ENCODE measurements around the gene AUTS2.

The AUTS2 gene

DNA sequence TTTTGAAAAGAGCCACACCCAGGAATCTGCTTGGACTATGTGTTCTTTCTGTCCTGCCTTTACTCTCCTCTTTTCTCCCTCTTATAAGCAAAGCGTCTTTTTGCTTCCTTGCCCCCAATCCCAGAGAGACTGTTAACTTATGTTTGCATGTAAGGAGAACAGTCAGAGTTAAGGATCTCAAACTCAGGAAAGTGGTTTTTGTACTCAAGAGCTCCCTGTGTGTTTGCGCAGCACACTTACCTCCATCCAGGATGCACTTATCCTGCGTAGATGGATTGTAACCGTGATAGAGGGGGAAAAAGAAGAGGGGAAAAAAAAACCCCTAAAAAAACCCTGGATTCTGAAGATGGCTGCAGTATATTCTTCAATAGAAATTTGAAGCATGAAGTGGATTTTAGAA, 228.9 kb downstream of the AUTS2 start:
- no peak for DNase-seq

DNA sequence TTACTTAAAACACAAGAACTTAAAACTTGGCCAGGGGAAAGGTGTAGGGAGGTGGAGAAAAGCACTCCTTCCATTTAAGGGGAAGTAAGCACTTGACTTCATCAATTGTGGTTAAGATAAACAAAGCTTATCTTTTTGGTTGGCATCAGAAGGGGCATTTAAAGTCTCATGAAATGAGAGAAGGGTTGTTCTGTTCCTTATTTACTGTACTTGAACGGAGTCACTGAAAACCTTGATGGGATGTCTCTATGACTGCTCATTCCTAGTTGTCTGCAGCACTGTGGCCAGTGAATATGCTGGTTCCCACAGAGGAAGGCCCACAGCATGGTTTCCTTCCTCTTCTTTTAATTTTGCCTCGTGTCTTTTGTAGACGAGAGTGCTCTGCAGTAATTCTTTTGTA, 229.3 kb downstream of the AUTS2 start:
- no peak for DNase-seq

DNA sequence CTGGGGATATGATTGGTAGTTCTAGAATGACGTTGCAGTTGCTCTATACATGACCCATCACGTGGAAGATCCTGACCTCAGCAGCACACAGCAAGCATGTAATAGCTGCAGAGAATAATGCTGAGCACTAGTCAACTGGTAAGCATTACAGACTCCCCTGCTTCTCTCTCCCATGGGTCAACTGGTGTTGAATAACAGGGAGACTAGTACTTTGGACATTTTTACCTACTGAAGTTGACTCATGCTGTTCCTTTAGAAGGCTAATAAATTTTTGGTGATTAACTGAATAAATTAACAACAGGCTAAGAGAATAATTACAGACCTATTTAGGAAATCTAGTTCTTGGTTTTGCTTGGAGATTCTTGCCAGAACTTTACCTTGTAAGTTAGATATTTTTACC, 234.1 kb downstream of the AUTS2 start:
- no peak for DNase-seq

DNA sequence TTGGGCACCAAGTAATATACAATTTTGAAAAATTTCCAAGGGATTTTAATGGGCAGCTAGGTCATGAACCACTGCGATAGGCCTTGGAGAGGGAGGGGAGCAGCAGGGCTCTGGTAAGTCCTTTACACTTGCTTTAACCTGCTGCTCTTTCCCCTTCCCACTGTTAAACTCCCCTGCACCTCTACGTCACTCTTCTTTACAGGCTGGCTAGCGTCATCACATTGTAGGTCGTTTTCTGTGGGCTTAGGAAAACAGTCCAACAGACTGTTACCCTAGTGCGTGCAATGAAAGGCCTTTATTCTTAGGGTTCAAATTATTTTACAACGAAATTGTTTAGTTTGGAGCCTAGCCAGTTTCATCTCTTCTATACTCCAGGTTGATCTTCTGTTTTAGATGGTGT, 235.7 kb downstream of the AUTS2 start:
- no peak for DNase-seq

DNA sequence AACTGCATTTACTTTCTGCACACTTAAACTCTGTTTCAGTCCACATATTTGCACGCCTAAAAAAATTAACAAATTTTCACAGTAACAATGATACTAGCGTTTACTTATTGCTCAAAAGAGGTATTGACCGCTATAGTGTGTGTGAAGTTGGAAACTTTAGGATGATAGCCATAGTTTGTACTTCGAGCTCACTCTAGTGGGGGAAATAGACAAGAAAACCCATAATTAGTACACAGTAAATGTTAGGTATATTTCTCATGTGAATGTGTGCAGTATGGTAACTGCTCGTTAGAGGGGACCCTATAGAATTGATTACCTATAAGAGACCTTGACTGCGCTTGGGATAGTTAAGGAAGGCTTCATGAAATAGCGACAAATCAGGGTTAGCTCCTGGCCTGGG, 238.4 kb downstream of the AUTS2 start:
- no peak for DNase-seq

DNA sequence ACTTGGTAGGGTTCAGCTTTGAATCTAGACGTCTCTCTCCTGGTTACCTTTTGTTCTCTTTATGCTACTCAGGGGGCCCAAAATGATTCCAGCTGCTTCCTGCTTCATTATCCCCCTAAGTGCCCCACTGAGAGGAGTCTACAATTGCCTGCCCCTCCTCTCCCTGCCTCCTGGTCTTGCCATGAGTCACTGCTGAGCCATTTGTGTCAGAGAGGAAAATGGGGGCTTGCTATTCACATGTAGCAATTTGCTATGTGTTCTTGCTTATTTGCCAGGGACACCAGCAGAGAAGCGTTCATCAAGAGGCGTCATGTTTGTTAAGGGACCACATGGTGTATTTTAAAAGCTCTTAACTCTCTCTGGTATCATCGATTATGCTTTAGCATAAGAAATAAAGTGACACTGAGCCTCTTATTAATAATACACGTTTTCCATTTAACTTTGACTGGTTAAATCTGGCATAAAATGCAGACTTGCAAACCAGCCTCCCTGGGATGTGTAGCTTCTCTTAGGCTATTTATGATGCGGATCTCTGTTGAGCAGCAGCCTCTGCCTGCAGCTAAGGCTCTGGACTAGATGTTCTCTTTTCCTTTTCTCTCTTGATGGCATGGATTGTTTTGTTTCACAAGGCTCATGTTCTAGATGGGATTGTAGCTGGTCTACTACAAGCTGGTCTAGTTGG, 239.3 kb downstream of the AUTS2 start:
- DNase-seq, result no peak

DNA sequence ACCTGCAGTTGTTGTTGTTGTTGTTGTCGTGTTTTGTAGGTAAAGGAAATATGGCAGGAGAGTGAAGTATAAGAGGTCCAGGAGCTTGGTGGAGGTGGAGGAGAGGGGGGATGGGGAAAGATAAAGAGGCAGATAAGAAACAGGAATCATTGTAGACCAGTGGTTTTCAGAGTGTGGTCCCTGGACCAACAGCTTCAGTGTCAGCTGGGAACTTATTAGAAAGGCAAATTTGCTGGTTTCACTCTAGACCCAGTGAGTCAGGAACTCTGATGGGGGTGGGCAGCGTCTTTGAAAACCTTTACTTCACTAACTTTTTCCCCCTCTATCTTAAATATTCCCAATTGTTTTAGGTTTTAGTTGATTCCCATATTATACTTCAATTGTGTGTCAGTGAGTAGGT, 241.5 kb downstream of the AUTS2 start:
- no peak for DNase-seq

DNA sequence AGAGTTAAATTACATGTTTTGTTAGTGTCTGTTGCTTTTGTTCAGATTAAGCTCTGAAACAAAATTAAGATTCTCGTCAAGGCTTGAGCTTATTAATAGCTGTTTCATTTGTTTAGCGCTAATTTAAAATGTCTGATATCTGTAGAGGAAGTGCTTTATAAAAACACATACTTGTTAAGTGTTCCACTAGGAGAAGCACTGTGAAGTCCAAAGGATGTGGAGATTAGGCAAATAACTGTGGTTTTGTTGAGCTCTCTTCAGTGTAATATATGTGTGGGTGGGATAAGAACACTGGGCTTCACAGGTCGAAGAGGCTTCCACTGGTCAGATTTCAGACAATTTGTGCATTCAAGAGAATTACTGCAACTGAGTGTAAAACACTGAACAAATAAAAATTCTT, 242.0 kb downstream of the AUTS2 start:
- DNase-seq, result no peak

DNA sequence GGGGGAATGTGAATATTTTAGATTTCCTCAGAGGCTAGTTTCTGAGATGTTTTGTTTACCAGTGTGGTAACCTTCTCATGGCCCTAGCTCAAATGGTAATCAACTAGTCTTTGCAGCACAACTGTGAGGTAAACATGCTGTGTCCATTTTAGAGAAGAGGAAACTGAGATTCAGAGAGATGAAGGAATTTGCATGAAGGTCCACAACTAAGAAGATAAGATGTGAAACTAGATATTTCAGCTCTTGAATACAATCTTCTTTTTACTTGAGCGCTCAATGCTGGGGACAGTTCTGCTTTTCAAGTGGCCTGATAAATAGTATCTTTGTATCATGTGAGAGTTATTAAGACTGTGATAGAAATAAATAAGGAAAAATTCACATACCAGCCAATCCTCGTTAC, 245.4 kb downstream of the AUTS2 start:
- DNase-seq, result no peak

DNA sequence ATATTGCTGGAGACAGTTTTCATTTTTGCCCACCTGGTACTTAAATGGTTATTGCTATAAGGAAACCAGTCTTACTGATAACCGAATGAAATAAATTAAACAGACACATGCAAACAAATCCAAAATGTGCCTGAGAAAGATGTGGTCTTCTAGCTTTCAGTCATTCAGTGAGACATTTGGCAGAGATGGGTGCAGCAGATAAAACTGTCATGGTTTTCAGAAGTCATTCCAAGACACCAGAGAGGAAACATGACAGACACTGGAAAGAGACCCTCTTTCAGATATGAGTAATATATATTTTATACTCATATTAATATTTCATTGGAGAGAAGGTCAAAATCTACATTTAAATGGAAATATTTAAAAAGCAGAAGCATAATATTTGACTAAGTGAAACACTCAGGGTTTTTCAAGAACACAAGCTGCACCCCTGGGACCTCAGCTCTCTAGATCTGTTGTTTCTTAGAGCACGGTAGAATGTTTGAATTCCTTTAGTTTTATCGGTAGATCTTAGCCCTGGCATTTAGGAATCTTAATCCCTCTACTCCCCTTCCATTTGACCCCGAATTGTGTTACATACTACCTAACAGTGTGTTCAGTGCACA, 246.1 kb downstream of the AUTS2 start:
- DNase-seq, result no peak

DNA sequence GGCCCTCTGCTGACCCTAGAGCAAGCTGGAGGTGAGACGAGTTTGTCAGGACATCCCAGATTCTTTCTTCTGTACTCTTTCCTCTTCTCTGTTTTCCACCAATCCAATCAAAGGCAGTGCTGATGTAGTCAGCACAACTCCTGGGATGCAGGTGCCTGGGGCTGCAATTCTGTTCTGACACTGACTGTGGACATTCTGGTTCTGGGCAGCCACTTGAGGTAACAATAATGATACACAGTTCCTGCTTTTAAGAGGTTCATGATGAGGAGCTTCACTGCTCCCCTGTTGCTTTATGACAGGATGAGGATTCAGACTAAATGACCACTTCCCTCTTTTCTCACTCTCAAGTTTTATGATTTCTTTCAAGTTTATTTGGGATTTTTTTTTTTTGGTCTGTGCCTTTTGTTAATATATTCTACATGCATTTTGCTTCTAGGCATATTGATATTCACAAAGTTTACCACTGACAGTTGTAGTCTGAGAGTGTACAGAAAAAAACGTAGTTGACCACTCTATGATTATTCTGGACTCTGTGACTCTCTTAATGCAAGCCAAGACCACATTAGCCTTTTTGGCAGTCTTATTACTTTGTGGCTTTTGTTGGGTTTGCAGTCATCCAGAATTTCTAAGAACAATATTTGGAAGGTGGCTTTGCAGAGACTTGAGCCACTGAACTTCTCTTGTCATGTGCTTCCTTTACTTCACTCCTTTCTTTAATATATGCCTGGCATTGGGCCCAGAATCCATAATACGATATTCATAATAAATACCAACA, 247.6 kb downstream of the AUTS2 start:
- DNase-seq, result no peak

DNA sequence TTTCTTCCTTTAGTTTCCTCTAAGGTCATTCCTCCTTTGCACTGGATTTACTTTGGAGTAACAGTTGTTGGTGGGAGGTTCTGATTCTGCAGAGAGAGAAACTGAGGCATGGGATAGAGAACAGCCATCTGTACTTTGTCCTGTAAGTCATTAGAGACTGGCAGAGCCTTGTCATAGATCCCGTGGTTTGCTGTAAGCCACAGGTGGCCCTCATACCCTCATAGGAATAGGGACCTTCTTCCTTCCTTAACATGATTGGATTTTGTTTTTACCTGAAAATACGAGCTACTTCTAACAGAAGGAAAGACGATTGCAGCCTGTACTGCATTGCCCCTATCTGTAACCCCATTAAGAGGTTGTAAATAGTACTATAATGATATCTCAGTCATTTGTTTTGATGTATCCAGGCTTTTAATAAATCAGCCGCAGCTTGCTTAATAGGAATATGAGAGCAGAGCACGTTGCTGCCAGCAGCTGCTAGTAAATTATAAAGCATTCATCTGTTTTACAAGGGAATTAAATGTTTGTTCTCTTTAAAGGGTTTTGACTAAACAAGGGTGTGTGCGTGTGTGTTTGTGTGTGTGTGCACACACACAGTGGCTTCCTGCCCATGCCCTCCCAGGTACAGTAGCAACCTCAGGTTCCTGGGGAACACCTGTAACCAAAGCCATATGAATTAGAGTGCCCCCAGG, 249.8 kb downstream of the AUTS2 start:
- no peak for DNase-seq

DNA sequence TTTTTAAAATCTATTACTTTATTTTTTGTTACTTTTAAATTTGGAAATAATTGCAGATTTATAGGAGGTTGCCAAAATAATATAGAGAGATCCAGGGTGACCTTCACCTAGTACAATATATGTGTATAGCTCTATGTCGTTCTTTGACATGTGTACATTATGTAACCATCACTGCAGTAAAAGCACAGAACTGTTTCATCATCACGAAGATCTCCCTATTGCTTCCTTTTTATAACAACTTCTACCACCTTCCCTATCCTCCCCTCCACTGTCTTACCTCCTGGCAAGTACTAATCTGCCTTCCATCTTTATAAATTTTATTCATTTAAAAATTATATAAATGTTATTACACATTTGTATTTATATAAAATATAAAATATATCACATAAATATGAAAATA, 251.0 kb downstream of the AUTS2 start:
- DNase-seq, result no peak

DNA sequence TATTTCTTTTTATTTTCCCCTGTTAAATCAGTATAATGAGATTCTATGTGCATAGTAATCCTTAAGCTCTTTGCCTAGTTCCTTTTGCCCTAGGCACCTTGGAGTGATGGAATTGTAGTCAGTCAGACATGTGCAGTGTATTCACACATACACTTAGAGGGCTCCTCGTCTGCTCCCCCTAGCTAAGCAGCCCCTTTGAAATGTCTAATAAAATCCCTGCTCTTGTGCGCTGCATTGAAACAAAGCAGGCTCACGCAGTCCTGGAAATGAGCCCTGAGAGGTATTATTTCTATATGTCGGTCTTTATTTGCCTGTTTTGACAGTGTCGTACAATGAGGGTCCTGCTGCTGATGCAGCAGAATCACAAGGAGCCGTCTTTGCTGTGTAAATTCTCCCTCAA, 258.7 kb downstream of the AUTS2 start:
- no peak for DNase-seq

DNA sequence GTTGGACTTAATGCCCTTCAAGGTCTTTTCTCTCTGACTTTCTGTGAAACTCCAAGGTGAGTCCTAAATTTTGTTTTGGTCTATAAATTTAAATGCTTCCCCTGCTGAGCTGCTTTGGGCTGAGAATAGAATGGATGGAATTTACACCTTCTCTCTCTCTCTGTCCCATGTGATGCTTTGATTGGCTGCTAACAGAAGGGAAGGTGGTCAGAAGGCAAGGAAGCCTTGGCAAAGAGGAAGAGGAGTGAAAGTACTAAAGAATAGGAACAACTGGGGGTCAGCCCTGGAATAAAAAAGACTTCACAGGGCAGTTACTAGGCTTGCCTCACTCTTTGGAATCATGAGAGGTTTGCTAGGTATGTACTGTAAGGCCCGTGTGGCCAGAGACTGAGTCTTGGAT, 260.2 kb downstream of the AUTS2 start:
- DNase-seq, result no peak

DNA sequence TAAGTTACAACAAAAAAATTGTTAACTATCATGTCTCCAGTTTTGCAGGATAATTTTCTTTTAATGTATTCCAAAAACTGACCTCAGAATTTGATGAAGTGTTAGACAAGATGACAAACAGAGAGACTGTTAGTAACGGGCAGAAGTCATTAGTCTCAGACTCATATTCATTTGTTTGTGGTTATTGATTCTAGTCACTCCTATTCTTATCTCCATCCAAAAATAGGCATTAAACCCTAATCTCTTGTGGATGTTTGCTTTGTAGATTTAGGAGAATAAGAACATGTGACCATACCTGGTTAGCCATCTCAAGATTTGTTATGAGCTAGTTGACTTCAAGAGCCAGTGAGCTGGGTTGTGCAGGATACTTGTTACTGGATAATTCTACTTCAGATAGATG, 261.1 kb downstream of the AUTS2 start:
- DNase-seq, result no peak

DNA sequence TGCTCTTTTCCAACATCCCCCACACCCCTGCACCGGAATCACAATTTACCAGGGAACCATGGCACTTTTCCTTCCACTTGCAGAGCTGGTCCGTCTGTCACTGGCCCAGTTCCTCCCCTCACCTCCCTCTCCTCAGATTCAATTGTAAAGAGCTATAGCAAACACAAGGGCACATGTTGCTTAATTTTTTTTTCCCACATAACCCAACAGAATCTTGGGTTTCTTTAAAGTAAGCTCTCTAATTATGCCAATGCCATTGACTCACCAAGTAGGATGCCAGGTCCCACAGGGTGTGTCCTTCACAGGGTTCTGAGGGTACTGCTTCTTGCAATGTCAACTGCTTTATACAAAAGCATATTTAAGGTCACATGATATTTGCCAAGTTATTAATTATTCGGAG, 262.2 kb downstream of the AUTS2 start:
- no peak for DNase-seq

DNA sequence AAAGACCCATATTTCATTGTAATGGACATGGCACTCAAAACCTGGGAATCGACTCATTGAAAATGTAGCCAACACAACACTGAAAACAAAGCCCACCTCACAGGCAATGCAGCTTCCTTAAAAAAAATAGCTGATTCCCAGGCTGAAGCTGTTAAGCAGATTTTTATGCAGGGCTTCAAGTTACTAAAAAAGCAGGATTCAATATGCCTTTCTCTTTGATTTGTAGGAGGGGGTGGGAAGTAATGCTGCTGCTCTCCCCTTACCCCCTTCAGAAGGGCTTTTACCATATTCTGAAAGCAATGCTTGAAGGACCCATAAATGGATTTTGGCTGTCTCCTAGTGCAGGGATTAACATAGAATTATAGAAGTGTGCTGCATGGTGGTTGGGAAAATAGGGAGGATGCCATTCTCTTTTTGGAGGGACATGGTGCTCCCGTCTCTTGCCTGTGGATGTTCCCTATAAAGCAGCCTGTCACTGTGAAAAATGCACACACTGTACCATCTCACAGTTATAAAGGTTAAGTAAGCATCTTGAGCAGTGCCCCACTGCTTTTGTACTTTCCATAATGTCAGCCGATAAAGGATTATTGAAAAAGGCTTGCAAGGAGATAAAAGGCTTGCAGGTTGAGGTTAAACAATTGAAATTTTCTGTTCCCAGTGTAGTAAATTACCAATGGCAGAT, 262.8 kb downstream of the AUTS2 start:
- no peak for DNase-seq

DNA sequence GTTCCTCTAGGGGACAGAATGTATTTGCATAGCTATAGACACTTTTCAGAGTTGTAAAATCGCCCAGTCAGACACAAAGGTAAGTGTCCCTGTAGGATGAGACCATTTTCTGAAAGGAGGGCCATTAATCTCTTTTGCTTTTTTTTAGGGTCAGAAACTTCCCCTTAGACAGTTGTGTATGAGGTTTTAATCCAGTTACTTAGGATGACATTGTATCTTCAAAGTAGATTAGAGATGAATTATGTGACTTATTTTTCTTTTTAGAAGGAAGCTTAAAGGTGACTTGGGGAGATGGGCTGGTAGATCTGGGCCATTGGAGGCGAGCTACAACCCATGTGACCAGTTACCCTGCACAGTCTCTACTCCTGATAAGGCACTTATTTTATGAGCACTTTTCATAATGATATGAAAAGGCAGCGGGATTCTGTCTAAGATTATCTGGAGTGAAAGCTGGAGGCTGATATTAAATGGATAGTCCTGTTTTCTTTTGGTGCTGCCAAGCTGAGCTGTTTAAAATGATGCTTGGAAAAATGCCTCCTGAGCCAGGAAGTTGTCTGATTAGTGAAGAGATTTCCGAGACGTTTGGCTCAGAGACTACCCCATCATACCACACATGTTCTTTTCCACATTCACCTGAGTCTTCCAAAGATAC, 264.3 kb downstream of the AUTS2 start:
- DNase-seq, result no peak

DNA sequence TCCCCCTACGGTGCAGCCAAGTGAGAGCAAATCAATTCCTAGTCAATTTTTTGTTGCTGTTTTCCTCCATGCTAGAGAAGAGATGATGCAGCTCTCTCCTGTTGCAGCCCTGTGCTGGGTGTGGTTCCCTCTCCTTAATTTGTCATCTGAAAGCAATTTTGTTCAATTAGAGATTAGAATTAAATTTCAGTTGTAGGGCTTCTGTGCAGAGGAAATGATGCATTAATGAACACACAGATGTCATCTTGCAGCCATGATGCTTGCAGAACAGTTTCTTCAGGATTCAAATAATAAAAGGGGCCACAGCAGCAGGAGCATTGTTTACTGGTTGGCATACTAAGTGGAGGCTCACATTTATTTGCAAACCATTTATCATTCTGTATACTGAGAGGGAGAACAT, 266.0 kb downstream of the AUTS2 start:
- DNase-seq, result no peak

DNA sequence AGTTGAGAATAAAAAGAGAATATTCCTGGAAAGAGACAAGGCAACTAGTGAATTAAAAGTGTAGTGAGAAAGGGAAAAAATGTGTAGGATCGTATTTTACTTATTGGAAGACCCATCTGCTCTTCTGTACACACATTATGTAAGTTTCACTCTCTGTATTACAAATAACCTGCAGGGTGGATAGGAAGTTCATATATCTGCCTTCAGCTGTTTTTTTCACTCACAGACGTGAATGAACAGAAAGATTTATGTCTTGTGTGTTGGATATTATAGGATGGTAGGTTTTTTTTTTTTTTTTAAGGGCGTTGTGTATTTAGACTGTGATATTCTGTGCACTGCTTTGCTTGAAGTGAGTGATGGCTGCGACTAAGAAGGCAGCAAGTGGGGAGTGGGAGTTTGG, 266.5 kb downstream of the AUTS2 start:
- DNase-seq, result no peak

DNA sequence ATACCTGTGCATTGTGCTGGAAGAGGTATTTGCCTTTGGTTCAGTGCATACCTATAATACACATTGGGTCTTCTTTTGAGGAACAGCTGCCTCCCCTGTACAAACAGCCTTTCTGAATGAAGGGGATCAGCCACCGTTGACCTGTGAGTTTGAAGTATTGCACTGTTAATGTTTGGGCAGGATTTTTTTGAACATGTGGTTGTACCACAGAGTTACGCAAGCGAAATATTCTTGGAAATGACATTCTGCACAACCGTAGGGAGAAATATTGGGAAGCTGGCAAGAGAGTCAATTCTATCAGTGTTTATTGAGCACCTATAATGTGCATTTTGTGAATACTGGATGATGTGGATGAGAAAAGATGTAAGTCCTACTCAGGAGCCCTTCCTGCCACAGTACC, 270.6 kb downstream of the AUTS2 start:
- DNase-seq, result no peak

All from activated effector memory CD4-positive, alpha-beta T cell treated with anti-CD3 and anti-CD28 coated beads, Interleukin-2, amount 50 U/mL, for 16 hours (primary cell).